NB4 (cell line): ENCODE data around the gene FMN2.

Source experiments
- MAX ChIP-seq: IDR thresholded peaks from 2 replicates; pipeline ENCODE4 v1.6.1; 2011; ENCODE audit warnings: low read depth, low read length
- MYC ChIP-seq: IDR thresholded peaks from 2 replicates; pipeline ENCODE4 v1.6.1; 2011; ENCODE audit warnings: low read depth, low read length
- POLR2A ChIP-seq: IDR thresholded peaks from 2 replicates; pipeline ENCODE4 v1.6.1; 2011; ENCODE audit warnings: mild to moderate bottlenecking; ENCODE audit not compliant: insufficient read length; ENCODE audit errors: extremely low read depth
- TF ChIP-seq, protein P1 (sequence below): IDR thresholded peaks from one replicate; pipeline ENCODE4 v1.5.1; 2012; ENCODE audit warnings: low read depth, low read length

- TF ChIP-seq POLR2A, result no peak
- TF ChIP-seq, protein P1, sequence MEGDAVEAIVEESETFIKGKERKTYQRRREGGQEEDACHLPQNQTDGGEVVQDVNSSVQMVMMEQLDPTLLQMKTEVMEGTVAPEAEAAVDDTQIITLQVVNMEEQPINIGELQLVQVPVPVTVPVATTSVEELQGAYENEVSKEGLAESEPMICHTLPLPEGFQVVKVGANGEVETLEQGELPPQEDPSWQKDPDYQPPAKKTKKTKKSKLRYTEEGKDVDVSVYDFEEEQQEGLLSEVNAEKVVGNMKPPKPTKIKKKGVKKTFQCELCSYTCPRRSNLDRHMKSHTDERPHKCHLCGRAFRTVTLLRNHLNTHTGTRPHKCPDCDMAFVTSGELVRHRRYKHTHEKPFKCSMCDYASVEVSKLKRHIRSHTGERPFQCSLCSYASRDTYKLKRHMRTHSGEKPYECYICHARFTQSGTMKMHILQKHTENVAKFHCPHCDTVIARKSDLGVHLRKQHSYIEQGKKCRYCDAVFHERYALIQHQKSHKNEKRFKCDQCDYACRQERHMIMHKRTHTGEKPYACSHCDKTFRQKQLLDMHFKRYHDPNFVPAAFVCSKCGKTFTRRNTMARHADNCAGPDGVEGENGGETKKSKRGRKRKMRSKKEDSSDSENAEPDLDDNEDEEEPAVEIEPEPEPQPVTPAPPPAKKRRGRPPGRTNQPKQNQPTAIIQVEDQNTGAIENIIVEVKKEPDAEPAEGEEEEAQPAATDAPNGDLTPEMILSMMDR, result no peak
- no peak for TF ChIP-seq MAX
- TF ChIP-seq MYC, result no peak
These were observed 237.8 kb downstream of the FMN2 start for GRCh38 chr1:240329443-240329842.
